HEK293 (cell line): Measurements from ENCODE around the gene MRPS5.

Experiments used
- FEZF1 ChIP-seq: fragments of 450-650 bp; formaldehyde crosslinking; IDR thresholded peaks from 2 replicates; pipeline ENCODE4 v1.5.1; 2016; ENCODE audit warnings: missing biosample characterization, missing genetic modification characterization
- SP7 ChIP-seq: fragments of 450-650 bp; formaldehyde crosslinking; IDR thresholded peaks from 2 replicates; pipeline ENCODE4 v1.5.1; 2016; ENCODE audit warnings: missing biosample characterization, missing genetic modification characterization
- ZNF19 ChIP-seq: fragments of 450-650 bp; formaldehyde crosslinking; IDR thresholded peaks from 2 replicates; pipeline ENCODE4; 2016; ENCODE audit warnings: missing biosample characterization, missing genetic modification characterization, low read depth
- ZNF2 ChIP-seq: fragments of 450-650 bp; formaldehyde crosslinking; IDR thresholded peaks from 2 replicates; pipeline ENCODE4 v1.5.1; 2016; ENCODE audit warnings: missing biosample characterization, missing genetic modification characterization
- ZNF366 ChIP-seq: fragments of 450-650 bp; formaldehyde crosslinking; conservative IDR thresholded peaks from 2 replicates; pipeline ENCODE4 v1.5.1; 2016; ENCODE audit warnings: missing biosample characterization, missing genetic modification characterization
- ZNF416 ChIP-seq: fragments of 450-650 bp; formaldehyde crosslinking; IDR thresholded peaks from 2 replicates; pipeline ENCODE4 v1.5.1; 2016; ENCODE audit warnings: missing biosample characterization, missing genetic modification characterization
- ZNF776 ChIP-seq: fragments of 450-650 bp; formaldehyde crosslinking; IDR thresholded peaks from 2 replicates; pipeline ENCODE4 v1.5.0; 2017; ENCODE audit warnings: missing biosample characterization, missing genetic modification characterization, borderline replicate concordance
- ZNF830 ChIP-seq: fragments of 450-650 bp; IDR thresholded peaks from 2 replicates; pipeline ENCODE4 v1.5.0; 2018; ENCODE audit warnings: missing biosample characterization, missing genetic modification characterization, low read depth, mild to moderate bottlenecking, moderate library complexity
- TF ChIP-seq, protein P1 (sequence below): fragments of 450-650 bp; formaldehyde crosslinking; IDR thresholded peaks from 2 replicates; pipeline ENCODE4 v1.5.1; 2016; ENCODE audit warnings: missing biosample characterization, missing genetic modification characterization

- TF ChIP-seq, protein P1, sequence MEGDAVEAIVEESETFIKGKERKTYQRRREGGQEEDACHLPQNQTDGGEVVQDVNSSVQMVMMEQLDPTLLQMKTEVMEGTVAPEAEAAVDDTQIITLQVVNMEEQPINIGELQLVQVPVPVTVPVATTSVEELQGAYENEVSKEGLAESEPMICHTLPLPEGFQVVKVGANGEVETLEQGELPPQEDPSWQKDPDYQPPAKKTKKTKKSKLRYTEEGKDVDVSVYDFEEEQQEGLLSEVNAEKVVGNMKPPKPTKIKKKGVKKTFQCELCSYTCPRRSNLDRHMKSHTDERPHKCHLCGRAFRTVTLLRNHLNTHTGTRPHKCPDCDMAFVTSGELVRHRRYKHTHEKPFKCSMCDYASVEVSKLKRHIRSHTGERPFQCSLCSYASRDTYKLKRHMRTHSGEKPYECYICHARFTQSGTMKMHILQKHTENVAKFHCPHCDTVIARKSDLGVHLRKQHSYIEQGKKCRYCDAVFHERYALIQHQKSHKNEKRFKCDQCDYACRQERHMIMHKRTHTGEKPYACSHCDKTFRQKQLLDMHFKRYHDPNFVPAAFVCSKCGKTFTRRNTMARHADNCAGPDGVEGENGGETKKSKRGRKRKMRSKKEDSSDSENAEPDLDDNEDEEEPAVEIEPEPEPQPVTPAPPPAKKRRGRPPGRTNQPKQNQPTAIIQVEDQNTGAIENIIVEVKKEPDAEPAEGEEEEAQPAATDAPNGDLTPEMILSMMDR (tag by site-specific recombination), result no peak
- TF ChIP-seq SP7 (no peak), FEZF1 (tag by site-specific recombination) (no peak), ZNF416 (tag by site-specific recombination) (no peak), ZNF366 (tag by site-specific recombination) (no peak), ZNF2 (tag by site-specific recombination) (no peak), ZNF776 (tag by site-specific recombination) (no peak), ZNF830 (tag by site-specific recombination) (no peak), ZNF19 (tag by site-specific recombination) (no peak)
Measured at GRCh38 chr2:95053543-95053942, 68.1 kb downstream of the MRPS5 start.
